HEK293 (cell line): ENCODE data around the gene GMPR.

ENCODE experiments used
- CTCF ChIA-PET: fragments of 350-600 bp; formaldehyde crosslinking; extraction: SDS; loops from one replicate; lab custom pipeline; 2021; ENCODE audit warnings: antibody characterized with exemption; lab: Yijun Ruan, JAX
- POLR2A ChIA-PET: fragments of 300-600 bp; formaldehyde crosslinking; extraction: SDS; loops from one replicate; lab custom pipeline; 2020; ENCODE audit warnings: antibody characterized with exemption, inconsistent platforms; lab: Yijun Ruan, JAX
- H3K27ac ChIP-seq: fragments of 200-500 bp; sonication (Bioruptor generic); 2 replicates; pipeline ENCODE4 v1.5.1; 2014; ENCODE audit warnings: low read depth, low read length, control low read depth, inconsistent platforms; ENCODE audit errors: extremely low read depth
- H3K36me3 ChIP-seq, 2 experiments: fragments of 200-500 bp in 1 of 2; sonication (Bioruptor generic) in 1 of 2; 1 replicate in 1 of 2; 2 replicates in 1 of 2; pipeline ENCODE4 v1.5.1; 2014 to 2017; ENCODE audit warnings: inconsistent platforms in 2 of 2, low read length in 2 of 2; ENCODE audit not compliant: control insufficient read depth in 2 of 2, insufficient read depth in 1 of 2
- H3K4me1 ChIP-seq: fragments of 200-500 bp; sonication (Bioruptor generic); 2 replicates; pipeline ENCODE4 v1.5.1; 2014; ENCODE audit warnings: mild to moderate bottlenecking, low read length, inconsistent platforms; ENCODE audit not compliant: control insufficient read depth, insufficient read depth
- H3K4me3 ChIP-seq: 2 replicates; pipeline ENCODE4 v1.5.1; 2011; ENCODE audit warnings: low read depth, mild to moderate bottlenecking, control low read depth, low read length, moderate library complexity
- H3K9me3 ChIP-seq: fragments of 200-500 bp; sonication (Bioruptor generic); 2 replicates; pipeline ENCODE4 v1.5.1; 2014; ENCODE audit warnings: low read depth, low read length, inconsistent platforms; ENCODE audit not compliant: control insufficient read depth, insufficient read depth
- CTCF ChIP-seq: fragments of 450-650 bp; formaldehyde crosslinking; IDR thresholded peaks from 2 replicates; pipeline ENCODE4 v1.5.1; 2016; ENCODE audit warnings: missing biosample characterization, missing genetic modification characterization
- KLF8 ChIP-seq: fragments of 450-650 bp; formaldehyde crosslinking; IDR thresholded peaks from 2 replicates; pipeline ENCODE4 v1.5.1; 2016; ENCODE audit warnings: missing biosample characterization, missing genetic modification characterization
- OSR2 ChIP-seq: fragments of 450-650 bp; formaldehyde crosslinking; IDR thresholded peaks from 2 replicates; pipeline ENCODE4 v1.5.1; 2016; ENCODE audit warnings: missing biosample characterization, missing genetic modification characterization
- REST ChIP-seq: fragments of 450-650 bp; formaldehyde crosslinking; IDR thresholded peaks from 2 replicates; pipeline ENCODE4 v1.5.1; 2016; ENCODE audit warnings: missing biosample characterization, missing genetic modification characterization
- SP2 ChIP-seq: fragments of 450-650 bp; formaldehyde crosslinking; IDR thresholded peaks from 2 replicates; pipeline ENCODE4 v1.5.1; 2016; ENCODE audit warnings: missing biosample characterization, missing genetic modification characterization
- ZBTB6 ChIP-seq: fragments of 450-650 bp; formaldehyde crosslinking; IDR thresholded peaks from 2 replicates; pipeline ENCODE4 v1.5.1; 2017; ENCODE audit warnings: missing biosample characterization, missing genetic modification characterization
- ZNF133 ChIP-seq: fragments of 450-650 bp; formaldehyde crosslinking; IDR thresholded peaks from 2 replicates; pipeline ENCODE4 v1.5.1; 2016; ENCODE audit warnings: missing biosample characterization, missing genetic modification characterization
- ZNF148 ChIP-seq: fragments of 450-650 bp; formaldehyde crosslinking; IDR thresholded peaks from 2 replicates; pipeline ENCODE4 v1.5.0; 2017; ENCODE audit warnings: missing biosample characterization, missing genetic modification characterization, borderline replicate concordance
- ZNF24 ChIP-seq: fragments of 450-650 bp; formaldehyde crosslinking; IDR thresholded peaks from 2 replicates; pipeline ENCODE4 v1.5.1; 2016; ENCODE audit warnings: missing biosample characterization, missing genetic modification characterization
- ZNF248 ChIP-seq: fragments of 450-650 bp; formaldehyde crosslinking; IDR thresholded peaks from 2 replicates; pipeline ENCODE4 v1.5.1; 2017; ENCODE audit warnings: missing biosample characterization, missing genetic modification characterization
- ZNF292 ChIP-seq: fragments of 450-650 bp; formaldehyde crosslinking; IDR thresholded peaks from 2 replicates; pipeline ENCODE4 v1.5.1; 2016; ENCODE audit warnings: low read depth, missing biosample characterization, missing genetic modification characterization, borderline replicate concordance
- ZNF354C ChIP-seq: fragments of 450-650 bp; formaldehyde crosslinking; IDR thresholded peaks from 2 replicates; pipeline ENCODE4 v1.5.1; 2016; ENCODE audit warnings: missing biosample characterization, missing genetic modification characterization, low read depth, borderline replicate concordance
- ZNF423 ChIP-seq: fragments of 450-650 bp; formaldehyde crosslinking; IDR thresholded peaks from 2 replicates; pipeline ENCODE4 v1.5.1; 2016; ENCODE audit warnings: missing biosample characterization, missing genetic modification characterization
- ZNF549 ChIP-seq: fragments of 450-650 bp; IDR thresholded peaks from 2 replicates; pipeline ENCODE4 v1.5.1; 2018; ENCODE audit warnings: missing biosample characterization, missing genetic modification characterization, mild to moderate bottlenecking, inconsistent platforms, moderate library complexity
- ZNF555 ChIP-seq: fragments of 450-650 bp; formaldehyde crosslinking; conservative IDR thresholded peaks from 2 replicates; pipeline ENCODE4 v1.5.1; 2017; ENCODE audit warnings: missing biosample characterization, mild to moderate bottlenecking, missing genetic modification characterization, inconsistent platforms
- ZNF600 ChIP-seq: fragments of 450-650 bp; formaldehyde crosslinking; IDR thresholded peaks from 2 replicates; pipeline ENCODE4 v1.5.1; 2016; ENCODE audit warnings: missing biosample characterization, missing genetic modification characterization
- ZNF610 ChIP-seq: fragments of 450-650 bp; formaldehyde crosslinking; IDR thresholded peaks from 2 replicates; pipeline ENCODE4 v1.5.1; 2016; ENCODE audit warnings: missing biosample characterization, missing genetic modification characterization, borderline replicate concordance
- ZNF692 ChIP-seq: fragments of 450-650 bp; formaldehyde crosslinking; IDR thresholded peaks from 2 replicates; pipeline ENCODE4 v1.5.1; 2016; ENCODE audit warnings: missing biosample characterization, missing genetic modification characterization
- ZXDB ChIP-seq: fragments of 450-650 bp; formaldehyde crosslinking; IDR thresholded peaks from 2 replicates; pipeline ENCODE4 v1.5.1; 2016; ENCODE audit warnings: missing biosample characterization, missing genetic modification characterization

The GMPR gene

GRCh38 chr6:16291739-16292138 lies 53.4 kb downstream of the GMPR start:
- H3K4me1 ChIP-seq = no peaks in the 10 kb centered on the region
- CTCF ChIA-PET = no interaction called here

More at GRCh38 chr6:16291739-16292138, 53.4 kb downstream of the GMPR start:
- no peaks in the 10 kb centered on the region; a peak in 1 of 3 replicates for H3K36me3 ChIP-seq
- H3K4me3 ChIP-seq = no peak overlapping the region
- POLR2A ChIA-PET = no interaction called here
- no peak for TF ChIP-seq ZNF555
- no peak for TF ChIP-seq ZNF24 (tag by site-specific recombination)
- TF ChIP-seq ZNF133 = no peak
- TF ChIP-seq ZNF610 (tag by site-specific recombination) = no peak
- no peak for TF ChIP-seq ZXDB (tag by site-specific recombination)
- no peak for TF ChIP-seq KLF8 (tag by site-specific recombination)
- no peak for TF ChIP-seq SP2
- no peak for TF ChIP-seq ZNF148
- no peak for TF ChIP-seq ZNF248 (tag by site-specific recombination)
- no peak for TF ChIP-seq ZBTB6
- TF ChIP-seq REST (tag by site-specific recombination) = no peak
- no peak for TF ChIP-seq ZNF423 (tag by site-specific recombination)
- no peak for TF ChIP-seq ZNF549 (tag by site-specific recombination)
- no peak for TF ChIP-seq CTCF (tag by site-specific recombination)
- no peak for TF ChIP-seq ZNF354C (tag by site-specific recombination)
- no peak for TF ChIP-seq ZNF292
- TF ChIP-seq ZNF692 = no peak
- TF ChIP-seq ZNF600 = no peak
- TF ChIP-seq OSR2 (tag by site-specific recombination) = no peak
- no peak overlapping the region for H3K27ac ChIP-seq
- H3K9me3 ChIP-seq = no peaks in the 10 kb centered on the region
